Sigmoid colon (tissue), 7 donors: Measurements from ENCODE around the gene POLR3K. TPM values are rescaled to one million over a fixed set of nuclear protein-coding genes. Genes with fewer than 3 reads are reported as not detected.

Experiments
- DNase-seq: peaks from one replicate; pipeline ENCODE4 v3.0.0-alpha.2; 2019
- H3K27ac ChIP-seq, 4 donors: fragments of 200-600 bp; sonication (generic); one replicate each; pipeline ENCODE4 v1.5.1; 2016 to 2019; ENCODE audit warnings: mild to moderate bottlenecking in 1 of 4
- H3K27me3 ChIP-seq, 3 donors: fragments of 200-600 bp; sonication (generic); one replicate each; pipeline ENCODE4 v1.5.1; 2019; ENCODE audit warnings: mild to moderate bottlenecking in 1 of 3
- H3K36me3 ChIP-seq, 4 donors: fragments of 200-600 bp; sonication (generic); one replicate each; pipeline ENCODE4 v1.5.1; 2016 to 2019
- H3K4me1 ChIP-seq, 4 donors: fragments of 200-600 bp; sonication (generic); one replicate each; pipeline ENCODE4 v1.5.1; 2017 to 2019
- H3K4me3 ChIP-seq, 4 donors: fragments of 200-600 bp; sonication (generic); one replicate each; pipeline ENCODE4 v1.5.1; 2017 to 2019; ENCODE audit warnings: mild to moderate bottlenecking in 2 of 4, moderate library complexity in 1 of 4
- H3K9me3 ChIP-seq, 4 donors: fragments of 200-600 bp in 3 of 4; sonication (generic) in 3 of 4; one replicate each; pipeline versions ENCODE4 v1.5.1 to v1.6.1; 2013 to 2019
- CTCF ChIP-seq, 4 experiments: fragments of 450-650 bp in 3 of 4; fragments of 200-600 bp in 1 of 4; IDR thresholded peaks; one replicate each; pipeline ENCODE4 v1.5.1; 2016 to 2019; ENCODE audit warnings: antibody characterized with exemption in 4 of 4, mild to moderate bottlenecking in 3 of 4, moderate library complexity in 2 of 4
- EP300 ChIP-seq, 4 donors: sonication (generic); formaldehyde crosslinking; IDR thresholded peaks; one replicate each; pipeline ENCODE4 v1.6.1; 2017; ENCODE audit warnings: antibody characterized with exemption in 4 of 4
- POLR2A ChIP-seq, 2 donors: fragments of 450-650 bp; IDR thresholded peaks; one replicate each; pipeline ENCODE4 v1.6.1; 2016; ENCODE audit warnings: antibody characterized with exemption in 2 of 2, mild to moderate bottlenecking in 2 of 2, moderate library complexity in 2 of 2
- POLR2AphosphoS5 ChIP-seq, 4 donors: sonication (generic); formaldehyde crosslinking; IDR thresholded peaks; one replicate each; pipeline ENCODE4 v1.6.1; 2017; ENCODE audit warnings: antibody characterized with exemption in 4 of 4
- WGBS, 2 donors: extraction: QIAGEN DNeasy Blood & Tissue Kit; methylation state at CpG; one replicate each; pipeline ENCODE4 v1.1.7; 2013; 5-methylcytosine and 5-hydroxymethylcytosine counted together
- intact Hi-C: fragments of 100-400 bp; cut with DNase I; formaldehyde crosslinking; loops from one replicate; pipeline ENCODE4 v1.15.1; 2023
- polyA plus RNA-seq, 3 donors: library from polyadenylated mRNA; stranded (reverse); fragments of 200-250 nt; gene quantifications; one replicate each; pipeline ENCODE4 v1.2.3, GENCODE V29; 2013
- total RNA-seq, 4 donors: library from RNA; depleted of rRNA; stranded (reverse); fragments of >200 nt; gene quantifications; one replicate each; pipeline ENCODE4 v1.1.0, GENCODE V29; 2016
- donor health status: healthy with polysubstance abuse.
- donor health status: Bipolar disorder and iron deficiency.
- donor health status: healthy.

POLR3K gene
- total and polyA plus RNA-seq, 7 donors = 1.7 to 22.1 (median 6.4) TPM

GRCh38 chr16:62283-62967 is 9.0 kb upstream of the POLR3K start:
- Histone ChIP-seq H3K27me3 (no peaks in the 10 kb centered on the region), H3K4me1 (peaks cover 0 to 19% (median 17%) of the 10 kb centered on the region in 4 donors), H3K27ac (no peak overlapping the region), H3K9me3 (no peaks in the 10 kb centered on the region), H3K4me3 (no peak overlapping the region), H3K36me3 (peaks cover 16 to 74% (median 55%) of the 10 kb centered on the region in 4 donors)
- intact Hi-C loops = no loop called here
- DNase-seq = peak; percentile 61
- TF ChIP-seq EP300 (IDR thresholded peaks at IDR 0.05) (no peak), POLR2A (IDR thresholded peaks at IDR 0.05) (no peak), POLR2AphosphoS5 (IDR thresholded peaks at IDR 0.05) (no peak), CTCF (IDR thresholded peaks at IDR 0.05) (no peak)
- WGBS, 2 donors = 95 to 96% methylated on average over 34 of the region's 34 CpGs

- Histone ChIP-seq H3K27ac (no peak overlapping the region), H3K36me3 (peaks cover 16 to 79% (median 58%) of the 10 kb centered on the region in 4 donors), H3K4me3 (no peak overlapping the region), H3K27me3 (no peaks in the 10 kb centered on the region), H3K9me3 (no peaks in the 10 kb centered on the region), H3K4me1 (peaks cover 0 to 14% (median 12%) of the 10 kb centered on the region in 4 donors)
- no peak for TF ChIP-seq CTCF (IDR thresholded peaks at IDR 0.05)
- no peak for TF ChIP-seq POLR2A (IDR thresholded peaks at IDR 0.05)
- no peak for TF ChIP-seq EP300 (IDR thresholded peaks at IDR 0.05)
- intact Hi-C loops = no loop called here
- WGBS, 2 donors = 96% methylated on average over 32 of the region's 32 CpGs
- DNase-seq = peak; percentile 60
Measured at GRCh38 chr16:61879-62281, 8.5 kb upstream of the POLR3K start.

GRCh38 chr16:60929-61878 is 7.8 kb upstream of the POLR3K start:
- H3K27me3 ChIP-seq = no peaks in the 10 kb centered on the region
- no peaks in the 10 kb centered on the region for H3K9me3 ChIP-seq
- 90 to 92% methylated on average over 89 of the region's 89 CpGs for WGBS, 2 donors
- no peak overlapping the region for H3K4me3 ChIP-seq
- H3K36me3 ChIP-seq = peaks cover 16 to 86% (median 62%) of the 10 kb centered on the region in 4 donors
- intact Hi-C loops = no loop called here
- TF ChIP-seq POLR2AphosphoS5 (IDR thresholded peaks at IDR 0.05) (no peak), EP300 (IDR thresholded peaks at IDR 0.05) (no peak), POLR2A (IDR thresholded peaks at IDR 0.05) (no peak), CTCF (IDR thresholded peaks at IDR 0.05) (no peak)
- H3K27ac ChIP-seq = no peak overlapping the region
- peak; percentile 65 for DNase-seq
- peaks cover 0 to 10% (median 5%) of the 10 kb centered on the region in 4 donors for H3K4me1 ChIP-seq

GRCh38 chr16:60166-60565 is 6.8 kb upstream of the POLR3K start:
- TF ChIP-seq POLR2A (IDR thresholded peaks at IDR 0.05) = no peak
- no peak for TF ChIP-seq EP300 (IDR thresholded peaks at IDR 0.05)
- no peak for TF ChIP-seq POLR2AphosphoS5 (IDR thresholded peaks at IDR 0.05)
- no peak for TF ChIP-seq CTCF (IDR thresholded peaks at IDR 0.05)
- no peaks in the 10 kb centered on the region for H3K9me3 ChIP-seq
- no peak overlapping the region for H3K27ac ChIP-seq
- 85 to 90% methylated on average over 11 of the region's 11 CpGs for WGBS, 2 donors
- peak; percentile 67 for DNase-seq
- H3K4me1 ChIP-seq = no peaks in the 10 kb centered on the region
- H3K4me3 ChIP-seq = no peak overlapping the region
- H3K36me3 ChIP-seq = peaks cover 16 to 96% (median 62%) of the 10 kb centered on the region in 4 donors
- H3K27me3 ChIP-seq = no peaks in the 10 kb centered on the region
- intact Hi-C loops = no loop called here
